Sciatic nerve (tissue), 2 donors: Measurements from ENCODE around the gene ACSS3. TPM values are rescaled to one million over a fixed set of nuclear protein-coding genes. Genes with fewer than 3 reads are reported as not detected.
"Not testable (repeated sequence)": the region's sequence is repeated elsewhere in the genome, so short reads cannot be mapped to it uniquely, and the experiment has no call there.

ENCODE experiments used
- ATAC-seq: fragments of 200-7000 bp; cut with Tn5 transposase; one replicate; pipeline ENCODE4 v1.9.1; 2020; ENCODE audit warnings: mild to moderate bottlenecking, moderate library complexity
- DNase-seq: peaks from one replicate; pipeline ENCODE4 v3.0.0-alpha.2; 2020; ENCODE audit warnings: low spot score
- intact Hi-C: fragments of 100-400 bp; cut with DNase I; formaldehyde crosslinking; loops from one replicate; pipeline ENCODE4 v1.14.2; 2022
- total RNA-seq: library from RNA; stranded (reverse); fragmentation: NEBNext Ultra II Directional; extraction: Animal tissue kit (Norgen Biotek cat#: 25700); gene quantifications from one replicate; pipeline ENCODE4 v1.2.1, GENCODE V29; 2021
- donor health status: DM: no; HTN: no; CAD: no.
- donor health status: DM: no; HTN: no; CAD: no.

ACSS3 gene
- total RNA-seq, 1 donor from 2014 or later, result 41.2 TPM

DNA sequence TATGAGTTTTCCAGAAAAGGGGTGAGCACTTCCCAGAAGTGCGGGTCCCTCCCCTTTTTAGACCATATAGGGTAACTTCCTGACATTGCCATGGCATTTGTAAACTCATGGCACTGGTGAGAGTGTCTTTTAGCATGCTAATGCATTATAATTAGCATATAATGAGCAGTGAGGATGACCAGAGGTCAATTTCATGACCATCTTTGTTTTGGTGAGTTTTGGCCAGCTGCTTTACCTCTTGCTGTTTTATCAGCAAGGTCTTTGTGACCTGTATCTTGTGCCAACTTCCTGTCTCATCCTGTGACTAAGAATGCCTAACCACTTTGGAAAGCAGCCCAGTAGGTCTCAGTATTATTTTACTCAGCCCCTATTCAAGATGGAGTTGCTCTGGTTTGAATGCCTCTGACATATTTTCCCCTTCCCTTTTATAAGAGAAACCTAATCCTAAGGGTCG lies 131.9 kb downstream of the ACSS3 start:
- not testable (repeated sequence) for ATAC-seq

GRCh38 chr12:81211306-81211705 lies 133.4 kb downstream of the ACSS3 start:
- ATAC-seq, result no peak
- no peak for DNase-seq
- intact Hi-C loops, result no loop called here

More for the DNA sequence above, 131.9 kb downstream of the ACSS3 start:
- intact Hi-C loops, DNase-seq: not testable (repeated sequence)

- intact Hi-C loops, result no loop called here
- ATAC-seq, result peak; percentile 53
- DNase-seq, result no peak
Observed at GRCh38 chr12:81212996-81213696, 135.3 kb downstream of the ACSS3 start.

DNA sequence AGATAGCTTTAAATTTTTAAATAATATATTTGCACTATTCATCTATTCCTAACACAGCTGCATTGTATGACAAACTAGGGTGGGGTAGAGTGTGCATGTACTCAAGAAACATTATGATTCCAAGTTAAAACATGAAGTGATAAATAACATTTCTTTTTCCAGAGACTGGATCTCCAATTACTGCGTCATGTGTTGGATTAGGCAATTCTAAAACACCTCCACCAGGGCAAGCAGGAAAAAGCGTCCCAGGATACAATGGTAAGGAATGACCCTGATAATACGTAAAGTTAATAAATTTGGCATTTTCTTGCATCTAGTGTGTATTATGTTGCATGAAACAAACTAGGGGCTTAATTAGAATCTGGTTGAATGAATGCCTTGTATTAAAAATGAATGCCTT lies 138.9 kb downstream of the ACSS3 start:
- no peak for DNase-seq
- intact Hi-C loops, result no loop called here
- no peak for ATAC-seq

DNA sequence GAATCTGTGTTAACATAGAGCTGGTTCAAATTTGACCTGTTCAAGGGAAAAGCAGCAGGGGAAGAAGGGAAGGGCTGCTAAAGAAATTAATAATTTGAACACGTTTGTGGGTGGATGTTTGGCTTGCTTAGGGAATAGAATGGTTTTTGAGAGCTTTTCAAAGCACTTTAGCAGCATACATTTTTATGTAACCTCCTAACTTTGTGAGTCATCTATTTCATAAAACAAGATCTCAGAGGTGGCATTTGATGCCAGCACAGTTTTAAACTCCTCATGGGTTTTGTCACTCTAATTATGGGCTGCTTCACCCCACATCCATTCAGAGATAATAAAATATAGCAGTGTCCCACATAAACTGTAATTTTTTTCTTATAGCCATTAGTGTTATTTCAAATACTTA lies 143.8 kb downstream of the ACSS3 start:
- DNase-seq (no peak), ATAC-seq (no peak)
- intact Hi-C loops, result no loop called here

- intact Hi-C loops, result no loop called here
- DNase-seq (no peak), ATAC-seq (no peak)
Observed at GRCh38 chr12:81222846-81223592, 145.1 kb downstream of the ACSS3 start.

DNA sequence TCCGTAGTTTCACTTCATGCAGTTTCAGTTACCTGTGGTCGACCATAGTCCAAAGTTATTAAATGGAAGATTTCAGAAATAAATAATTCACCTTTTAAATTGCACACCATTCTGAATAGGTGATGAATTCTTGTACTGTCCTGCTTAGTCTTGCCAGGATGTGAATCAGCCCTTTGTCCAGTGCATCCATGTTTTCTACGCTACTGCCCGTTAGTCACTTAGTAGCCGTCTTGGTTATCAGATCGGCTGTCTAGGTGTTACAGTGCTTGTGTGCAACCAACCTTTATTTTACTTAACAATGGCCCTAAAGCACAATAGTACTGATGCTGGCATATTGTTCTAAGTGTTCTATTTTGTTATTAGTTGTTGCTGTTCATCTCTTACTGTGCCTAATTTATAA lies 146.7 kb downstream of the ACSS3 start:
- DNase-seq (no peak), ATAC-seq (no peak)
- intact Hi-C loops, result no loop called here

DNA sequence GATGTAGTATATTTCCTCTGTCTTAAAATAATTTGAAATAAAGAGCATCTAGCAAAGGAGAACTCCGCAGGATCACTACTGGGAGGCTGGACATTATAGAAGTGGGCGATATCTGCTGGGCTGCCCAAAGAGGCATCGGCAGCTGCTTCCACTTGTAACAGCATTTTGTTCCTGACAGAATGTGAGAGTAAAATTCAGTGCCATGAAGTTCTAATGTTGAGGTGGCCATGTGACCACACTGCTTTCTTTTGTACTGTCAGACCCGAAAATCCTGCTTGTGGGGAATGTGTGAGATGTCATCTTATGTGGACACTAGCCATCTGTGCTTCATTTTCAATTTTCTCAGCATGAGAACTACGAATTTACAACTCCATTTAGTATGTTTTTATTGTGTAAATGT lies 151.9 kb downstream of the ACSS3 start:
- intact Hi-C loops, result no loop called here
- DNase-seq (no peak), ATAC-seq (no peak)

DNA sequence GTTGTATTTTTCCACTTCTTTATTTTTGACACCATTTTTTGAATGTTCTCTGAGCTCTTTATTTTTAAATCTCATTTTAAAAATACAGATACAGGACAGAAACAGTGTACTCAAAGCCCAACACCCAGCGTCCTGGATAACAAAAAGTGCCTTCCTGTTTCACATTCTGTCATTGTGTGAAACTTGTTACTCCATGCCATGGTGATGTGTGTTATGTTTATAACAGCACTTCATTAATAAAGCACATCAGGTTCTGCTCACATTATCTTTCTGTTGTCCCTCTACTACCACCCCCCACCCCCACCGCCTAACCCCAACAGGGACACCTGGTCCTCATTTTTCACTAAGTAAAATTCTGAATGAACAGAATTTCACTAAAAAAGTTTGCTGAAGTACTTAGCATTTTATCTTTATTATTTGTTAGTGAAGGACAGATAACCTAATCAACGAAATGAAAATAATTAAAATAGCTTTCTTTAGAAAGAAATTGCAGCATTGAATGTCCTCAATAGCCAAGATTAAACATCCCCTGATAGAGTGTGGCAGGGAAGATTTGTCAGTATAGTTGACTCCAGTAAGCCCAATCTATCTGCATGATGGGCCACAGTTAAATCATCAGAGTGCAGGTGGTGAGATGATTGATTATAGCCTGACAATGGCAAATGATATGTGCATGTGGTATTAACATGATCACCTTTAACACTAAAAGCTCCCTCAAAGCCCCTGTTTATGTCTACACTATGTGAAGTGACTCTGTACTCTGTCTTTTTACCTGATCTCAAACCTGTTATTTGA lies 153.9 kb downstream of the ACSS3 start:
- intact Hi-C loops, result no loop called here
- ATAC-seq, result no peak

GRCh38 chr12:81245458-81245857 lies 167.6 kb downstream of the ACSS3 start:
- no peak for DNase-seq

More for the DNA sequence above, 153.9 kb downstream of the ACSS3 start:
- no peak for DNase-seq

GRCh38 chr12:81245907-81246570 lies 168.2 kb downstream of the ACSS3 start:
- intact Hi-C loops, result no loop called here
- DNase-seq (no peak), ATAC-seq (peak; percentile 71)

More at GRCh38 chr12:81245458-81245857, 167.6 kb downstream of the ACSS3 start:
- ATAC-seq, result peak; percentile 92
- intact Hi-C loops, result no loop called here

- DNase-seq, result no peak
- intact Hi-C loops, result no loop called here
- no peak for ATAC-seq
Observed at GRCh38 chr12:81249976-81250375, 172.1 kb downstream of the ACSS3 start.

DNA sequence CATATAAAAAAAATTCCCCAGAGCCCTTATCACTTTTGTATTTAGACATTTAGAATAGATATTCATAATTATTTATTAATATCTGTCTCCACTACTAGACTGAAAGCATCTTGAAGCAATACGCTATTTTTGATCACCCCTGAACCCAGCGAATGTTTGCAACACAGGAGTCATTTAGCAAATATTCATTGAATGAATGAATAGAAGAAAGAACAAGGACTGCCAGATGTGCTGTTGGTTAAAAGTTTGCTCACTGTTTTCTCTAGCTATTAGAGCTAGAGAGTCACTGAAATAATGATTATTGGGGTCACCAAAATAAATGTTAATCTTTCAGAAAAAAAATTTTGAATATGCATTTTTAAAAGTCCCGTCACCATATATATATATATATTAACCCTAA lies 174.3 kb downstream of the ACSS3 start:
- ATAC-seq, result peak; percentile 53
- intact Hi-C loops, result no loop called here
- no peak for DNase-seq

GRCh38 chr12:81253360-81253759 lies 175.5 kb downstream of the ACSS3 start:
- intact Hi-C loops, result no loop called here
- ATAC-seq (no peak), DNase-seq (no peak)

GRCh38 chr12:81255456-81255855 lies 177.6 kb downstream of the ACSS3 start:
- peak; percentile 43 for DNase-seq
- intact Hi-C loops, result no loop called here
- ATAC-seq, result peak; percentile 54

GRCh38 chr12:81255947-81256346 lies 178.1 kb downstream of the ACSS3 start:
- intact Hi-C loops, result no loop called here
- DNase-seq (no peak), ATAC-seq (no peak)

- no peak for ATAC-seq
- DNase-seq, result no peak
- intact Hi-C loops, result no loop called here
Observed at GRCh38 chr12:81257947-81258551, 180.2 kb downstream of the ACSS3 start.

DNA sequence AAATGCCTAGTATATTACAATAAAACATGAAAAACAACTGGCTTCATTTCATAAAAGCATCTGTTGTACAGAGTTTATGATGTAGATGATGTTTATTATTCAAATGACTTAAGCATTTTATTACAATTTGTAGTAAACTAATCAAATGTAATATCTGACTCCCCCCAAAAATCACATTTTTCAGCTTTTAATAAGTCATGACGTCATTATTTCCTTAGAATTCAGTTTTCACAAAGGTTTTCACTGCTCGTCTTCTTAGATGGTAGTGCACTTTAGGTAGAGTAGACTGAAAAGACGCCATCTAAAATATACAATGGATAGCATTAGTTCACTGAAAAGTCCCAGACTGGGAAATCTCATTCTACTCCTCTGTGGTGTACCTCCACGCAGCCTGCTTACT lies 181.5 kb downstream of the ACSS3 start:
- intact Hi-C loops, result no loop called here
- ATAC-seq, result no peak
- DNase-seq, result no peak
